SJCRH30 (cell line): ENCODE results near the gene GUCA2A. TPM values are rescaled to one million over a fixed set of nuclear protein-coding genes. Genes with fewer than 3 reads are reported as not detected.
A peak's percentile ranks its signal among the peaks of the same experiment; 100 is the strongest.
"Not testable (repeated sequence)": the region's sequence is repeated elsewhere in the genome, so short reads cannot be mapped to it uniquely, and the experiment has no call there.

Source experiments
- DNase-seq, 2 experiments: peaks; one replicate each; pipeline ENCODE4 v3.0.0-alpha.2; 2015 to 2020
- H3K27ac ChIP-seq: fragments of 250-450 bp; sonication (Bioruptor Pico); 2 replicates; pipeline ENCODE4 v1.5.1; 2020; ENCODE audit warnings: mild to moderate bottlenecking, moderate library complexity
- H3K27me3 ChIP-seq: fragments of 250-450 bp; sonication (Bioruptor Pico); 2 replicates; pipeline ENCODE4 v1.5.1; 2020; ENCODE audit warnings: mild to moderate bottlenecking, moderate library complexity
- H3K36me3 ChIP-seq: fragments of 250-450 bp; sonication (Bioruptor Pico); 2 replicates; pipeline ENCODE4 v1.5.1; 2020; ENCODE audit warnings: mild to moderate bottlenecking, moderate library complexity
- H3K4me1 ChIP-seq: fragments of 250-450 bp; sonication (Bioruptor Pico); 2 replicates; pipeline ENCODE4 v1.5.1; 2020; ENCODE audit warnings: mild to moderate bottlenecking, moderate library complexity
- H3K4me3 ChIP-seq: fragments of 250-450 bp; sonication (Bioruptor Pico); 2 replicates; pipeline ENCODE4 v1.5.1; 2020; ENCODE audit warnings: mild to moderate bottlenecking, moderate library complexity
- H3K9me3 ChIP-seq: fragments of 250-450 bp; sonication (Bioruptor Pico); replicated peaks from 2 replicates; pipeline ENCODE4 v1.5.1; 2020; ENCODE audit warnings: mild to moderate bottlenecking, moderate library complexity
- total RNA-seq: library from RNA; depleted of rRNA; stranded (reverse); fragments of >200 nt; shearing (Covaris generic); gene quantifications from 2 replicates; pipeline ENCODE4 v1.2.3, GENCODE V29; 2014; rRNA removed

GUCA2A gene
- total RNA-seq = not detected in 2 replicates

DNA sequence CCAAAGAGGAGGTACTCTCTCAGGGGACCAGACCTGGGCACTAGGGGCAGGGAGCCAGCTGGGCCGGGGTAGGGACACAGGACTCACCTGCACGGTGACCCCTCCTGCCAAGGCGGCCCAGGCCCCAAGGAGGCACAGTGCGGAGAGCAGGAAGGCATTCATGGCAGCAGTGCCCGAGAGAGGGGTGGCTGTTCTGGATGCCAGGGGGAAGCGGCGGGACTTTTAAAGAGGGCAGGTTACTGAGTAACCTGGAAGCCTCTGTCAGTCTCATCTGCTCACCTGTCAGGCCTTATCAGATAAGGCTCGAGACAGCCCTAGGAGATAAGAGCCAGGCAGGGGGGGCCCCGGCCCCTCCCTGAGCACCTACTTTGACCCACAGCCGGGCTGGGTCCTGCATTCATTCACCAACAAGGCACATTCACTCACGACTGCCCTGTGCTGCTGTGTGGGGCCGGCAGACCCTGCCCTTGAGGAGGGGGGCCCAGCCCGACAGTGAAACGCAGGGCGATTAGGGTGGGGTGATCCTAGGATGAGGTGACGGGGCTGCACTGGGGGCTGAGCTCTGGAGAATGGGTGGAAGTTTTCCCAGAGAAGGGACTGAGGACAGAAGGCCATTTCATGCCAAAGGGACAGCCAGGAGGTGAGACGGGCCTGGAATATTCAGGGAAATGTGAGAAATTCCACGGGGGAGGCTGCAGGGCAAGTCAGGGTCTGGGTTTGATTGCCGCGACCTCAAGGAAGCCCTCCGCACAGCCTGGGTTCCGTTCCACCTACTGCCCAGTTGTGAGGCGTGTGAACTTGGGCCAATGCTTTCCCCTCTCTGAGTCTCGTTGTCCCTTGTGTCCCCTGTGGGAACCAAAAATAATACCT is at the start of gene GUCA2A:
GUCA2A (minus strand) TSS at position 195 of the 870 bp plus-strand sequence; CDS start at position 162, 33 bp downstream.
- Histone ChIP-seq H3K27ac (no peak within 1 kb of the TSS), H3K9me3 (no peaks in the 10 kb centered on the region; the same call in 1 of the 2 replicates), H3K4me3 (no peak within 1 kb of the TSS), H3K27me3 (no peaks in the 10 kb centered on the region), H3K4me1 (peaks cover 13% of the 10 kb centered on the region), H3K36me3 (no peaks in the 10 kb centered on the region)
- no peak for DNase-seq

DNA sequence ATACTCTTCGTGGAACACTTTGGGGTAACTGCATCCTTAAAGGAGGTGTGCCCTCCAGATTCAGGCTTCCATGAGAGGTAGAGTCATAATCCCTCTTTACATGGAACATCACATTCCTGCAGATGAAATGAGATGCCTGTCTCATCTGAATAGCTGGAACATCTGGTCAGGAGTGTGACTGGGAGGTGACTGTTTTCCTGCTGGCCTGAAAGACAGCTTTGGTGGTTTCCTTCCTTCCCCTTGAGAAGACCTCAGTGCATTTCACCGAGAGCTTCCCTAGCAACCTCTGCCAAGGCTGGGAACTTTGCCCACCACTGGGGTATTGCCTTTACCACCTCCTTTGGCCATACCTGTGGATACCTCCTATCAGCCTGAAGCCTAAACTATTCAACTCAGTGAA is 46.7 kb upstream of the GUCA2A start:
- peak in 1 of 2 experiments; percentile 13 for DNase-seq
- Histone ChIP-seq H3K27ac (no peak overlapping the region), H3K4me3 (no peak overlapping the region), H3K27me3 (no peaks in the 10 kb centered on the region), H3K36me3 (peaks cover 25% of the 10 kb centered on the region), H3K4me1 (peaks cover 17% of the 10 kb centered on the region), H3K9me3 (no peaks in the 10 kb centered on the region)

DNA sequence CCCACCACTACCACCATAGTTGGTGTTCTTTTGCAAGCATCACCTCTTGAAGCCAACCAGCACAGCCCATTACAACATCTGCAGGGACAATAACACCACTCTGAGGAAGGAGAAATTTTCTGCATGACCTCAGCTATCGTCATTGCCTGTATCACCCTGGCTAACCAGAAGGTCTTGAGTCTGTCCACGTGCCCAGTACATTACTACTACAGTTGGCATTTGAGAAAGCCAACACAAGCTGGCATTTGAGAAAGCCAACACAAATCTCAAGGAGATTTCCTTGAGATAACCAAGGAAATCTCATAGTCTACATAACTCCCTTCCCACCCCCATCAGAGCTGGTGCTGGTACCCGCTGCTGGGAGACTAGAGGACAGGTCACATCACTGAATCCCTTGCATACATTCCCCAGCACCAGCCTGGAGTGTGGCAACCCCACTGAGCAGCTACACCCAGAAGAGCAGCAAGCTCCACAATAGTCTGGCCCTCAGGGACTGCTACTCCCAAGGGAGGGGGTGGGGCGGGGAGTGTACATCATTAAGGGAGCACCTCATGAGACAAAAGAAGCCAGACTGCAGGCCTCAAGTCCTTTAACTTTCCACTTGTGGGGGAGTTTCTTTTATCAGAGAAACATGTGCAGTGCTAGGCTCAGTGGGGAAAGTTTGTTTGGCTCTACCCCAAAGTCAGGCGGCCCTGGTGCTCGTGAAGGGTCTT is 46.0 kb upstream of the GUCA2A start:
- Histone ChIP-seq H3K4me1 (peaks cover 17% of the 10 kb centered on the region), H3K36me3 (peaks cover 20% of the 10 kb centered on the region), H3K9me3 (no peaks in the 10 kb centered on the region), H3K27ac (peak overlapping the region; percentile 19), H3K4me3 (no peak overlapping the region), H3K27me3 (no peaks in the 10 kb centered on the region)
- DNase-seq = no peak

GRCh38 chr1:42209526-42210251 is 45.1 kb upstream of the GUCA2A start:
- H3K36me3 ChIP-seq = peaks cover 25% of the 10 kb centered on the region
- no peaks in the 10 kb centered on the region for H3K9me3 ChIP-seq
- peak overlapping the region; percentile 19 for H3K27ac ChIP-seq
- H3K27me3 ChIP-seq = no peaks in the 10 kb centered on the region
- peaks cover 17% of the 10 kb centered on the region for H3K4me1 ChIP-seq
- peak; percentile 84 to 92 for DNase-seq
- H3K4me3 ChIP-seq = no peak overlapping the region

DNA sequence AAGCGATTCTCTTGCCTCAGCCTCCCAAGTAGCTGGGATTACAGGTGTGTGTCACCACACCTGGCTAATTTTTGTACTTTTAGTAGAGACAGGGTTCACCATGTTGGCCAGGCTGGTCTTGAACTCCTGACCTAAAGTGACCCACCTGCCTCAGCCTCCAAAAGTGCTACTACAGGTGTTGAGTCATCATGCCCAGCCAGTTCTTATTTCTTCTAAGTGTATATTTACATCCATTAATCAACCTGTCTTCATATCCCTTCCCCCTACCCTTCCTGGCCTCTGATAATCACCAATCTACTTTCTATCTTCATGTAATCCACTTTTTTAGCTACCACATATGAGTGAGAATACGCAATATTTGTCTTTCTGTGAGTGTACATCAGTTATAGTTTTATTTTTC is 42.4 kb upstream of the GUCA2A start:
- H3K4me3 ChIP-seq, H3K27ac ChIP-seq, DNase-seq, H3K9me3 ChIP-seq, H3K27me3 ChIP-seq: not testable (repeated sequence)
- Histone ChIP-seq H3K36me3 (peaks cover 26% of the 10 kb centered on the region), H3K4me1 (peaks cover 17% of the 10 kb centered on the region)

GRCh38 chr1:42206164-42206563 is 41.6 kb upstream of the GUCA2A start:
- no peak overlapping the region for H3K4me3 ChIP-seq
- H3K9me3 ChIP-seq = no peaks in the 10 kb centered on the region
- peaks cover 34% of the 10 kb centered on the region for H3K36me3 ChIP-seq
- H3K27me3 ChIP-seq = no peaks in the 10 kb centered on the region
- H3K4me1 ChIP-seq = peaks cover 17% of the 10 kb centered on the region
- H3K27ac ChIP-seq = no peak overlapping the region
- DNase-seq = no peak

DNA sequence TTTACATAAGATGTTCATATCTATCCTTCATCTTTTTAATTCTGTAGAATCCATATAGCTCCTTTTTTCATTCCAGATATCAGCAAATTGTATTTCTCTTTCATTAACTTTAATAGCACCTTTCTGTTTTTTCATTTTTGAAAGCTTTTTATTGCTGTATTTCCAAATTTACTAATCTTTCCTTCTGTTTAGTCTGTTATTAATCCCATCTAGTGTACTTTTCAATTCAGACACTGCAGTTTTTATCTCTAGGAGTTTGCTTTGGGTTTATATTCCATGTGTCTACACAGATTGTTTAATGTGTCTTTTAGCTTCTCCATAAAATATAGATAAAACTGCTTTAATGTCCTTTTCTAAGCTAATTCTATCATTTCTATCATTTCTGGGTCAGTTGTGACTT is 37.4 kb upstream of the GUCA2A start:
- no peak overlapping the region for H3K27ac ChIP-seq
- H3K36me3 ChIP-seq = peaks cover 52% of the 10 kb centered on the region
- no peaks in the 10 kb centered on the region for H3K9me3 ChIP-seq
- no peak overlapping the region for H3K4me3 ChIP-seq
- H3K27me3 ChIP-seq = no peaks in the 10 kb centered on the region
- no peak for DNase-seq
- H3K4me1 ChIP-seq = no peaks in the 10 kb centered on the region

DNA sequence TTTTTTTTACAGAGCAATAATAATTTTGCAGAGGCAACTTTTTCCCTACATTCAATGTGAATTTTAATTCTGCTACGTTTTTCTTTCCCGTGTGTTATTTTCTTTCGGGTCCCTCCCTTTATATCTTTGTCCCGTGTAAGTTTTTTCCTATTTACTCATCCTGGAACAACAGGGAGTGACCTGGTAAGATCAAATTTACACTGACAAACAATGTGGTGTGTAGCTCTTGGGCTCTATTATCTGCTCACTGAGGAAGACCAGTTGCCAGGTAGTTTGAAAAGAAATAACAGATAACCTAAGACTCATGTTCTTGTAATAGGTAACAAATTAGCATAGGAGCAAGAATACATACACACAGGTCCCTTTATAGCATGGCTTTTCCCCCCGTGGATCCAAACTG is 33.7 kb upstream of the GUCA2A start:
- Histone ChIP-seq H3K4me1 (no peaks in the 10 kb centered on the region), H3K4me3 (no peak overlapping the region), H3K9me3 (no peaks in the 10 kb centered on the region), H3K27ac (no peak overlapping the region), H3K27me3 (no peaks in the 10 kb centered on the region), H3K36me3 (peaks cover 66% of the 10 kb centered on the region)
- no peak for DNase-seq

DNA sequence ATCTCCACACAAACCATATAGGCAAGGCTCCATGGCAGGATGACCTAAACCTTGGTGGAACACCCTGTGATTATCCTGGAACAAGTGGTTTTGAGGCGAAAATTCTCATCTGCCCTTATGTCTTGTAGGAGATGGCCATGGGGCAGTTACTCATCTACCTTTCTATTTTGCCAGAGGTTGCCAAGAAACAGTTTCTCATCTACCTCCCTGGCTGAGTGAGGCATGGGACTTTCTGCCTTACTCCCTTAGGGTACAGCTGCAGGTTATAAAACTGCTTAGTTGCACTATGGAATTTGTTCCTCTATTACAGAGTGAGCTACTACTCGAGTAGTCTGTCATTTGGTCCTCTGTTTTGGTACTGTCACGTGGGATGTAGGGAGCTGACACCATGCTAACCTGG is 31.3 kb upstream of the GUCA2A start:
- Histone ChIP-seq H3K27me3 (no peaks in the 10 kb centered on the region), H3K27ac (no peak overlapping the region), H3K4me3 (no peak overlapping the region), H3K36me3 (peaks cover 53% of the 10 kb centered on the region), H3K4me1 (no peaks in the 10 kb centered on the region), H3K9me3 (no peaks in the 10 kb centered on the region)
- no peak for DNase-seq

GRCh38 chr1:42192106-42192505 is 27.6 kb upstream of the GUCA2A start:
- Histone ChIP-seq H3K4me1 (no peaks in the 10 kb centered on the region), H3K27ac (no peak overlapping the region), H3K4me3 (no peak overlapping the region), H3K36me3 (peaks cover 67% of the 10 kb centered on the region), H3K27me3 (no peaks in the 10 kb centered on the region), H3K9me3 (no peaks in the 10 kb centered on the region)
- DNase-seq = no peak

DNA sequence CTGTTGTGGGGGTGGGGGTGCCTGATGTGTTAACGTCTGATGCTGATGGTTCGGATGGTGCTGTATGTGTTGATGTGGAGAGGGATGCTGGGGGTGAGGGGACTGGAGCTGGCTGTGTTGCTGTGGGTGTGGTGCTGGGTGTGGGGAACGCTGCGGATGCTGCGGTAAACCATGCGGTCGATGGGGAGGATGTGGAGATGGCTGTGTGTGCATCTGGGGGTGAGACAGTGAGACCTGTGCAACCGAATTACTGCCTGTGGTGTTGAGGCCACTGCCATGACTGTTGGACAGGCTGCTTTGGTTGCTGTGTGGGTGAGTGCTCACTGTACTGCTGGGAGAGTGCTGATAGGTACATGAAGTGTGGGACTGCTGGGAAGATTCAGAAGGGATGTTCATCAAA is 26.8 kb upstream of the GUCA2A start:
- Histone ChIP-seq H3K9me3 (no peaks in the 10 kb centered on the region), H3K27ac (no peak overlapping the region), H3K27me3 (no peaks in the 10 kb centered on the region), H3K4me1 (peaks cover 6% of the 10 kb centered on the region), H3K36me3 (peaks cover 63% of the 10 kb centered on the region), H3K4me3 (no peak overlapping the region)
- DNase-seq = no peak

GRCh38 chr1:42189931-42190853 is 25.6 kb upstream of the GUCA2A start:
- Histone ChIP-seq H3K36me3 (peaks cover 63% of the 10 kb centered on the region), H3K4me1 (peaks cover 16% of the 10 kb centered on the region), H3K27me3 (no peaks in the 10 kb centered on the region), H3K9me3 (no peaks in the 10 kb centered on the region), H3K27ac (no peak overlapping the region), H3K4me3 (no peak overlapping the region)
- DNase-seq = no peak

DNA sequence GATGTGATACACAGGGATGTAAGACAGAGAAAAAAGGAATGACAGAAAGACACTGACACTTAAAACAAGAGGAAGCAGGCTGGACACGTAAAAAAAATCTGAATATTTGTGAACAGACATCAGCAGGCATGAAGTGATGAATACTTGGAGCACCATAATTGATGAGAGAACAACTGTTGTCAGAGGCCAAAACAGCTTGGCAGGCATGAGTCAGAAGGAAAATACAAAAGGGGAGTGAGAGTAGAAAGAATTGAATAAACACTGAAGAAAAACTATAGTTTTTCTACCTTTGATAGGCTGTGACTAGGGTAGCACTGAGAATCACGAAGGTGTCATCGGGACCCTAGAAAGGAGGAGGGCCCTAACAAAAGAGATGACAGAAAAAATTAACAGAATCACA is 21.6 kb upstream of the GUCA2A start:
- no peaks in the 10 kb centered on the region for H3K9me3 ChIP-seq
- H3K36me3 ChIP-seq = peaks cover 70% of the 10 kb centered on the region
- DNase-seq = peak in 1 of 2 experiments; percentile 57
- no peaks in the 10 kb centered on the region for H3K27me3 ChIP-seq
- H3K4me1 ChIP-seq = peaks cover 16% of the 10 kb centered on the region
- H3K4me3 ChIP-seq = no peak overlapping the region
- H3K27ac ChIP-seq = peak overlapping the region; percentile 71

GRCh38 chr1:42184616-42185015 is 20.1 kb upstream of the GUCA2A start:
- no peaks in the 10 kb centered on the region for H3K9me3 ChIP-seq
- no peak overlapping the region for H3K27ac ChIP-seq
- DNase-seq = no peak
- H3K4me3 ChIP-seq = no peak overlapping the region
- H3K4me1 ChIP-seq = peaks cover 16% of the 10 kb centered on the region
- no peaks in the 10 kb centered on the region for H3K27me3 ChIP-seq
- peaks cover 70% of the 10 kb centered on the region for H3K36me3 ChIP-seq
